HUES64 (cell line): Measurements from ENCODE around the gene ZFYVE28.

Experiments
- H3K27ac ChIP-seq: 2 replicates; pipeline ENCODE4 v1.7.0; 2013; ENCODE audit warnings: low read depth, low read length, inconsistent platforms
- H3K27me3 ChIP-seq: 2 replicates; pipeline ENCODE4 v1.6.1; 2013; ENCODE audit warnings: mild to moderate bottlenecking, low read length; ENCODE audit not compliant: insufficient read depth
- H3K36me3 ChIP-seq: 2 replicates; pipeline ENCODE4 v1.6.1; 2013; ENCODE audit warnings: mild to moderate bottlenecking, low read length; ENCODE audit not compliant: insufficient read depth
- H3K4me1 ChIP-seq: 2 replicates; pipeline ENCODE4 v1.6.1; 2013; ENCODE audit warnings: mild to moderate bottlenecking, low read length, moderate library complexity; ENCODE audit not compliant: insufficient read depth
- H3K4me3 ChIP-seq: 2 replicates; pipeline ENCODE4 v1.5.1; 2013; ENCODE audit warnings: mild to moderate bottlenecking, low read length, moderate library complexity
- H3K9ac ChIP-seq: 2 replicates; pipeline ENCODE4 v1.6.1; 2013; ENCODE audit warnings: mild to moderate bottlenecking, low read depth, low read length
- H3K9me3 ChIP-seq: 2 replicates; pipeline ENCODE4 v1.6.1; 2013; ENCODE audit warnings: low read depth, low read length; ENCODE audit not compliant: insufficient read depth
- WGBS: fragments of 150-250, 120-280 bp; methylation state at CpG from one replicate; pipeline ENCODE4 v1.1.7; 2013; ENCODE audit warnings: missing lambda C conversion rate; 5-methylcytosine and 5-hydroxymethylcytosine counted together

The ZFYVE28 gene

GRCh38 chr4:2352729-2353221 is 65.7 kb downstream of the ZFYVE28 start:
- H3K9me3 ChIP-seq = no peaks in the 10 kb centered on the region
- no peaks in the 10 kb centered on the region for H3K4me1 ChIP-seq
- no peaks in the 10 kb centered on the region for H3K27me3 ChIP-seq
- no peak overlapping the region for H3K4me3 ChIP-seq
- H3K9ac ChIP-seq = no peak overlapping the region
- WGBS = 87% methylated on average over 5 of the region's 5 CpGs
- H3K27ac ChIP-seq = no peak overlapping the region
- H3K36me3 ChIP-seq = no peaks in the 10 kb centered on the region

GRCh38 chr4:2352171-2352570 is 66.3 kb downstream of the ZFYVE28 start:
- no peak overlapping the region for H3K9ac ChIP-seq
- 91% methylated on average over 10 of the region's 10 CpGs for WGBS
- no peak overlapping the region for H3K4me3 ChIP-seq
- H3K4me1 ChIP-seq = no peaks in the 10 kb centered on the region
- H3K27ac ChIP-seq = no peak overlapping the region
- H3K27me3 ChIP-seq = no peaks in the 10 kb centered on the region
- no peaks in the 10 kb centered on the region for H3K9me3 ChIP-seq
- H3K36me3 ChIP-seq = no peaks in the 10 kb centered on the region

GRCh38 chr4:2350982-2351381 is 67.5 kb downstream of the ZFYVE28 start:
- Histone ChIP-seq H3K36me3 (no peaks in the 10 kb centered on the region), H3K9me3 (no peaks in the 10 kb centered on the region), H3K9ac (no peak overlapping the region), H3K27ac (no peak overlapping the region), H3K4me1 (no peaks in the 10 kb centered on the region), H3K4me3 (no peak overlapping the region), H3K27me3 (no peaks in the 10 kb centered on the region)
- 91% methylated on average over 4 of the region's 4 CpGs for WGBS

GRCh38 chr4:2348786-2349185 is 69.7 kb downstream of the ZFYVE28 start:
- H3K4me3 ChIP-seq = no peak overlapping the region
- 88% methylated on average over 3 of the region's 3 CpGs for WGBS
- H3K27ac ChIP-seq = no peak overlapping the region
- no peak overlapping the region for H3K9ac ChIP-seq
- H3K27me3 ChIP-seq = no peaks in the 10 kb centered on the region
- H3K9me3 ChIP-seq = no peaks in the 10 kb centered on the region
- H3K36me3 ChIP-seq = no peaks in the 10 kb centered on the region
- H3K4me1 ChIP-seq = no peaks in the 10 kb centered on the region

- Histone ChIP-seq H3K4me3 (no peak overlapping the region), H3K4me1 (no peaks in the 10 kb centered on the region), H3K9ac (no peak overlapping the region), H3K27me3 (no peaks in the 10 kb centered on the region), H3K36me3 (no peaks in the 10 kb centered on the region), H3K27ac (no peak overlapping the region), H3K9me3 (no peaks in the 10 kb centered on the region)
- 84% methylated on average over 4 of the region's 4 CpGs for WGBS
Observed at GRCh38 chr4:2347190-2347589, 71.3 kb downstream of the ZFYVE28 start.

- Histone ChIP-seq H3K9me3 (no peaks in the 10 kb centered on the region), H3K27me3 (no peaks in the 10 kb centered on the region), H3K36me3 (no peaks in the 10 kb centered on the region), H3K4me3 (no peak overlapping the region), H3K4me1 (no peaks in the 10 kb centered on the region), H3K9ac (no peak overlapping the region), H3K27ac (no peak overlapping the region)
- WGBS = 84% methylated on average over 2 of the region's 2 CpGs
Observed at GRCh38 chr4:2343476-2343875, 75.0 kb downstream of the ZFYVE28 start.

GRCh38 chr4:2341911-2342652 is 76.4 kb downstream of the ZFYVE28 start:
- H3K4me1 ChIP-seq = no peaks in the 10 kb centered on the region
- no peak overlapping the region for H3K4me3 ChIP-seq
- no peaks in the 10 kb centered on the region for H3K36me3 ChIP-seq
- H3K9ac ChIP-seq = no peak overlapping the region
- 89% methylated on average over 16 of the region's 16 CpGs for WGBS
- H3K27me3 ChIP-seq = no peaks in the 10 kb centered on the region
- no peaks in the 10 kb centered on the region for H3K9me3 ChIP-seq
- no peak overlapping the region for H3K27ac ChIP-seq

GRCh38 chr4:2341261-2341841 is 77.1 kb downstream of the ZFYVE28 start:
- 94% methylated on average over 27 of the region's 28 CpGs for WGBS
- H3K4me3 ChIP-seq = no peak overlapping the region
- no peak overlapping the region for H3K27ac ChIP-seq
- no peaks in the 10 kb centered on the region for H3K36me3 ChIP-seq
- no peaks in the 10 kb centered on the region for H3K9me3 ChIP-seq
- H3K9ac ChIP-seq = no peak overlapping the region
- no peaks in the 10 kb centered on the region for H3K4me1 ChIP-seq
- no peaks in the 10 kb centered on the region for H3K27me3 ChIP-seq

GRCh38 chr4:2340272-2341061 is 78.0 kb downstream of the ZFYVE28 start:
- Histone ChIP-seq H3K9ac (no peak overlapping the region), H3K4me1 (no peaks in the 10 kb centered on the region), H3K36me3 (no peaks in the 10 kb centered on the region), H3K27me3 (no peaks in the 10 kb centered on the region), H3K4me3 (no peak overlapping the region), H3K9me3 (no peaks in the 10 kb centered on the region), H3K27ac (no peak overlapping the region)
- 95% methylated on average over 27 of the region's 27 CpGs for WGBS

- WGBS = 92% methylated on average over 39 of the region's 39 CpGs
- no peaks in the 10 kb centered on the region for H3K9me3 ChIP-seq
- no peaks in the 10 kb centered on the region for H3K4me1 ChIP-seq
- no peak overlapping the region for H3K9ac ChIP-seq
- no peaks in the 10 kb centered on the region for H3K36me3 ChIP-seq
- H3K27me3 ChIP-seq = no peaks in the 10 kb centered on the region
- H3K4me3 ChIP-seq = no peak overlapping the region
- H3K27ac ChIP-seq = no peak overlapping the region
Observed at GRCh38 chr4:2339458-2340271, 78.8 kb downstream of the ZFYVE28 start.
